Measurements from ENCODE around the gene PXMP4. TPM values are rescaled to one million over a fixed set of nuclear protein-coding genes. Genes with fewer than 3 reads are reported as not detected.

The PXMP4 gene
- total RNA-seq, 1 donor from 2014 or later, result 6.8 TPM

DNA sequence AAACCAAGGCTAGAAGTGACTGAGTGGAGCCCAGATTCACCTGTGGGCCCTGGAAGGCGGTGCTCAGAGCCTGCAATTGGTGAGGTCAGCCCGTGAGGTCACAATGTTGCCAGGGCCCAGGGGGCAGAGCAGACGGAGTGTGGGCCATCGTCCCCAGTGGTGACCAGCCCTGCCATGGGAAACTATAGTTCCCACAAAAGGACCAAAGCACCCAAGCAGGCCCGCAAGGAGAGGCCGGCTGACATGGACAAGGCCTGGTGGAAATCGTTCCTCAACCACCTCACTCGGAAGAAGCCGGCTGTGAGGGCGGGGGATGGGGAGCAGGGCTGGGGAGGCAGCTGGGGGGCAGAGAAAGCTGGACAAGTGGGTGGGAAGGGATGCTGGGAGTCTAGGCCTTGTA, 57.9 kb downstream of the PXMP4 start, which contains the start of gene C20orf144:
Gene C20orf144 (plus strand): TSS at position 156 of the 400 bp plus-strand sequence. CDS start 19 bp downstream, at position 175.
- ATAC-seq (ENCODE audit: low read depth), result no peak
- intact Hi-C loops (cut with micrococcal nuclease), result loop anchor here (2.0 kb wide), 1 partner anchor 253 kb away; no protein-coding TSS in a partner anchor

DNA sequence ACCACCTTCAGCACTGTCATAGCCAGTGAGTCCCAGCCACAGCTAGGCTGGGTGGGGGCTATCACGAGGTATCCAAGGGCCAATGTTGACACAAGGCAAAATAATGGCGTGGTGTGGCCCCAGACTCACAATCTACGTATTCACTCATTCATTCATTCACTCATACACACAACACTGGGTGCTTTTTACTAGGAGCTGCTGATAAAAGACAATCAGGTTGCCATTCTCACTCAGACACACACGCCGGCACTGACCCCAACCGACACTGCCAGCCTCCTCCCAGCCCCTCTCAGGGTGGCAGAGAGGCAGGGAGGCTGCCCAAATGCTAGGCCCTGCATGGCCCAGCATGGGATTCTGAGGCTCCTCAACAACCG, 59.4 kb downstream of the PXMP4 start:
- POLR2A ChIA-PET, result interaction anchor here (0.6 to 1.0 kb wide), 2 partner anchors 8 to 113 kb away, joined by 3 to 4 read pairs; no protein-coding TSS in a partner anchor

More for the DNA sequence above, 57.9 kb downstream of the PXMP4 start, which contains the start of gene C20orf144:
- CTCF ChIA-PET, result interaction anchor here (2.0 kb wide), 1 partner anchor 8 kb away, joined by 9 read pairs; no protein-coding TSS in a partner anchor
- Mint-ChIP-seq H3K36me3 (ENCODE audit: low read depth) (no peaks in the 10 kb centered on the region), H3K27ac (peak within 1 kb of the TSS; percentile 56), H3K27me3 (no peaks in the 10 kb centered on the region), H3K4me1 (peaks cover 27% of the 10 kb centered on the region), H3K4me3 (peak within 1 kb of the TSS; percentile 87), H3K9me3 (no peaks in the 10 kb centered on the region)
- no peak for DNase-seq
- TF ChIP-seq, protein P1, sequence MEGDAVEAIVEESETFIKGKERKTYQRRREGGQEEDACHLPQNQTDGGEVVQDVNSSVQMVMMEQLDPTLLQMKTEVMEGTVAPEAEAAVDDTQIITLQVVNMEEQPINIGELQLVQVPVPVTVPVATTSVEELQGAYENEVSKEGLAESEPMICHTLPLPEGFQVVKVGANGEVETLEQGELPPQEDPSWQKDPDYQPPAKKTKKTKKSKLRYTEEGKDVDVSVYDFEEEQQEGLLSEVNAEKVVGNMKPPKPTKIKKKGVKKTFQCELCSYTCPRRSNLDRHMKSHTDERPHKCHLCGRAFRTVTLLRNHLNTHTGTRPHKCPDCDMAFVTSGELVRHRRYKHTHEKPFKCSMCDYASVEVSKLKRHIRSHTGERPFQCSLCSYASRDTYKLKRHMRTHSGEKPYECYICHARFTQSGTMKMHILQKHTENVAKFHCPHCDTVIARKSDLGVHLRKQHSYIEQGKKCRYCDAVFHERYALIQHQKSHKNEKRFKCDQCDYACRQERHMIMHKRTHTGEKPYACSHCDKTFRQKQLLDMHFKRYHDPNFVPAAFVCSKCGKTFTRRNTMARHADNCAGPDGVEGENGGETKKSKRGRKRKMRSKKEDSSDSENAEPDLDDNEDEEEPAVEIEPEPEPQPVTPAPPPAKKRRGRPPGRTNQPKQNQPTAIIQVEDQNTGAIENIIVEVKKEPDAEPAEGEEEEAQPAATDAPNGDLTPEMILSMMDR (IDR thresholded peaks at IDR 0.05), result no peak
- POLR2A ChIA-PET, result interaction anchor here (0.5 to 2.1 kb wide), 3 partner anchors 23 to 331 kb away, joined by 3 to 7 read pairs (median 6); partner anchors contain the start of gene RALY

DNA sequence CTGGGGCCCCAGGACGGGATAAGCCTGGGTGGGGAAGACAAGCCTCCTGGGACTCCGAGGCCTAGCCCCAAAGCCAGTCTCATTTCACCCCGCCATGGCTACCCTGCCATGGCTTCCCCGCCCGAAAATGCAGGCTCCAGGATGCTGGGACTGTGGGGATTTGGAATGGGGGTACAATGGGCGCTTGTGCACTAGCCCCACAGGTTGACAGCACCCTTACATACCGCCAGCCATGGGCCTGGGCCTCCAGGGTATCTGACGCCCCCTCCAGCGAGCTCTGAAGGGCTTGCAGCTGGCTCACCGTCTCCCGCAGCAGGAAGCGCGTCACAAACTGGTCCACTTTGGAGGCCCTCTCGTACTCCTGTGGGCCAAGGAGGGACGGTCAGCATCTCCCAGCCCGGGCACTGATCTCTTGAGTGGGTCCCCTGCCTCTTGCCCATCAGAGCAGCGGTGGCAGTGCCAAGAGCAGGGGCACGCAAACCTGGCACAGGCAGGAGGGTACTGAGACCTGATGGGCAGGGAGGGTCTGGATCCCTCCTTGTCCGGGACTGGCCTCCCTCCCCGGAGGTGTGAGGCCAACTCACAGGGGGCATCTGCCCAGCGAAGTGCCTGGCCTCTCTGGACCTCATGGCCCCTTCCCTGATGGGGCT, 60.0 kb downstream of the PXMP4 start:
- ATAC-seq (ENCODE audit: low read depth), result no peak
- DNase-seq, result no peak
- TF ChIP-seq, protein P1 (IDR thresholded peaks at IDR 0.05), result no peak
- ChIA-PET POLR2A (interaction anchor here (0.6 to 1.0 kb wide), 2 partner anchors 9 to 113 kb away, joined by 3 to 4 read pairs; no protein-coding TSS in a partner anchor), CTCF (no interaction called here)
- no peak overlapping the region for H3K27ac Mint-ChIP-seq
- no peaks in the 10 kb centered on the region for H3K27me3 Mint-ChIP-seq
- no peaks in the 10 kb centered on the region for H3K9me3 Mint-ChIP-seq
- peaks cover 17% of the 10 kb centered on the region for H3K4me1 Mint-ChIP-seq
- intact Hi-C loops (cut with micrococcal nuclease), result no loop called here
- no peaks in the 10 kb centered on the region for H3K36me3 Mint-ChIP-seq (ENCODE audit: low read depth)
- H3K4me3 Mint-ChIP-seq, result no peak overlapping the region

More for the DNA sequence above, 59.4 kb downstream of the PXMP4 start:
- TF ChIP-seq, protein P1 (IDR thresholded peaks at IDR 0.05), result no peak
- no peak for DNase-seq
- H3K9me3 Mint-ChIP-seq, result no peaks in the 10 kb centered on the region
- no peak overlapping the region for H3K27ac Mint-ChIP-seq
- no peak overlapping the region for H3K4me3 Mint-ChIP-seq
- no peaks in the 10 kb centered on the region for H3K27me3 Mint-ChIP-seq
- CTCF ChIA-PET, result no interaction called here
- H3K4me1 Mint-ChIP-seq, result peaks cover 20% of the 10 kb centered on the region
- intact Hi-C loops (cut with micrococcal nuclease), result no loop called here
- no peaks in the 10 kb centered on the region for H3K36me3 Mint-ChIP-seq (ENCODE audit: low read depth)
- ATAC-seq (ENCODE audit: low read depth), result no peak

DNA sequence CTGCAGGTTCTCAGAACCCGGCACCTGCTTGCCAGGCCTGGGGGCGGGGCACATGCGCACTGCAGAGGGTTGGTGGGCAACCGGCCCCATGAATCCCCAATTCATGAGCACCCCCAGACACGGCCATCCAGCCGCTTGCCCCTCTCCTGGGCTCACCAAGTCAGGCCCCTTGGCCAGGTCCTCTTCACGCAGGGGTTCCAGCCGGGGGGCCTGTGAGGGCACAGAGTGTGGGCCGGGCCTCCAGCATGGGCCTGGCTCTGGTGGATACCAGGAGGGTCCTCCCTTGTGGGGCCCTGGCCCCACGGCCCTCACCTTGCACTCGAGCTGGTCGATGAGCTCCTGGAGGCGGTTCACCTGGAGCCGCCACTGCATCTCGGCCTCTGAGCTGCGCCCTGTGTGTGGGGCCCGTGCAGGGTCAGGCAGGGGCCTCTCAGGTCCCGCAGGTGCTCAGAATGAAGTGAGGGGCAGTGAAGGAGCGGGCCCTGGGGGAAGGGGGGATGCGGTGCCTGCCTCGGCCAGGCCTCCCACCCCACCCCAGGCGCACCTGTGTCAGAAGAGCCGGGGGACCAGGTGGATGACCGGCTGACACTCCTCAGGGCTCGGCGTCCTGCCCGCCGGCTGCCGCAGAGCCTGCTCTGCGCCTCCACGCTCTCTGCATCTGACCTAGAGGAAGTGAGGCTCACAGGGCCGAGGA, 60.6 kb downstream of the PXMP4 start:
- no peaks in the 10 kb centered on the region for H3K27me3 Mint-ChIP-seq
- H3K27ac Mint-ChIP-seq, result no peak overlapping the region
- H3K4me3 Mint-ChIP-seq, result no peak overlapping the region
- H3K36me3 Mint-ChIP-seq (ENCODE audit: low read depth), result no peaks in the 10 kb centered on the region
- ChIA-PET POLR2A (no interaction called here), CTCF (no interaction called here)
- ATAC-seq (ENCODE audit: low read depth) (no peak), DNase-seq (no peak)
- peaks cover 11% of the 10 kb centered on the region for H3K4me1 Mint-ChIP-seq
- intact Hi-C loops (cut with micrococcal nuclease), result no loop called here
- H3K9me3 Mint-ChIP-seq, result no peaks in the 10 kb centered on the region
- TF ChIP-seq, protein P1 (IDR thresholded peaks at IDR 0.05), result no peak

DNA sequence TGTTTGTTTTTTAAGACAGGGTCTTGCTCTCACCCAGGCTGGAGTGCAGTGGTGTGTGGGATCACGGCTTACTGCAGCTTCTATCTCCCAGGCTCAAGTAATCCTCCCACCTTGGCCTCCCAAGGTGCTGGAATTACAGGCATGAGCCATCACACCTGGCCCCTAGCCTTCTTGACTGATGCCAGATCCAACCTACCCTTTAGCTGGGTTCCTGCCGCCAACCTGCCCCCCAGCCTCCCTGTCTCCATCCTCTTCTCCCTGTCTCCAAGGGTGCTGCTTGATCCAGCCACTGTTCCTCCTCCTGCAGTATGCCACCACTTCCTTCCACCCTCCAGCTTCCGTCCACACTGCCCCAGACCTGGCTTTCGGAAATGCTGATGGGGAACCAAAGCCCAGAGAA, 61.2 kb downstream of the PXMP4 start:
- no peaks in the 10 kb centered on the region for H3K9me3 Mint-ChIP-seq
- DNase-seq (no peak), ATAC-seq (ENCODE audit: low read depth) (no peak)
- ChIA-PET POLR2A (no interaction called here), CTCF (no interaction called here)
- intact Hi-C loops (cut with micrococcal nuclease), result no loop called here
- H3K4me3 Mint-ChIP-seq, result no peak overlapping the region
- H3K27me3 Mint-ChIP-seq, result no peaks in the 10 kb centered on the region
- TF ChIP-seq, protein P1 (IDR thresholded peaks at IDR 0.05), result no peak
- no peaks in the 10 kb centered on the region for H3K36me3 Mint-ChIP-seq (ENCODE audit: low read depth)
- peaks cover 6% of the 10 kb centered on the region for H3K4me1 Mint-ChIP-seq
- H3K27ac Mint-ChIP-seq, result no peak overlapping the region
